OCI-LY3 (cell line): Measurements from ENCODE around the gene ECHDC1.
A peak's percentile ranks its signal among the peaks of the same experiment; 100 is the strongest.

ENCODE experiments used
- H2AFZ ChIP-seq: fragments of 200-600, 300-600 bp; shearing (Covaris generic); 2 replicates; pipeline ENCODE4 v1.6.0; 2014; ENCODE audit warnings: antibody characterized with exemption, low read depth, low read length
- H3K27ac ChIP-seq: fragments of 200-600, 300-600 bp; sonication (generic); 2 replicates; pipeline ENCODE4 v1.5.1; 2014; ENCODE audit warnings: mild to moderate bottlenecking, low read length, moderate library complexity, mixed read lengths
- H3K27me3 ChIP-seq: fragments of 200-600, 300-600 bp; sonication (generic); 2 replicates; pipeline ENCODE4 v1.6.1; 2014; ENCODE audit warnings: low read depth, low read length, mixed read lengths
- H3K36me3 ChIP-seq: fragments of 200-600, 300-600 bp; sonication (generic); replicated peaks from 2 replicates; pipeline ENCODE3; 2014; ENCODE audit warnings: low read depth, low read length, mixed read lengths
- H3K4me1 ChIP-seq: fragments of 300-600, 200-600 bp; sonication (generic); 2 replicates; pipeline ENCODE4 v1.6.1; 2014; ENCODE audit warnings: low read length, mixed read lengths
- H3K4me2 ChIP-seq: fragments of 200-600, 300-600 bp; sonication (generic); 2 replicates; pipeline ENCODE4 v1.6.1; 2014; ENCODE audit warnings: low read length, mixed read lengths
- H3K4me3 ChIP-seq: fragments of 300-600, 200-600 bp; sonication (generic); 2 replicates; pipeline ENCODE4 v1.5.1; 2014; ENCODE audit warnings: antibody characterized with exemption, mild to moderate bottlenecking, low read length, moderate library complexity
- H3K79me2 ChIP-seq: fragments of 300-600, 200-600 bp; shearing (Covaris generic); 2 replicates; pipeline ENCODE4 v1.6.1; 2014; ENCODE audit warnings: mild to moderate bottlenecking, low read length, mixed read lengths
- H3K9ac ChIP-seq: fragments of 300-600, 200-600 bp; shearing (Covaris generic); 2 replicates; pipeline ENCODE4 v1.6.0; 2014; ENCODE audit warnings: mild to moderate bottlenecking, low read length, moderate library complexity
- H3K9me3 ChIP-seq: fragments of 200-600, 300-600 bp; shearing (Covaris generic); 2 replicates; pipeline ENCODE4 v1.6.1; 2014; ENCODE audit warnings: low read length, mixed read lengths; ENCODE audit not compliant: insufficient read depth
- H4K20me1 ChIP-seq: fragments of 200-600, 300-600 bp; sonication (generic); 2 replicates; pipeline ENCODE4 v1.6.1; 2016; ENCODE audit warnings: low read length, mixed read lengths; ENCODE audit not compliant: insufficient read depth
- EZH2phosphoT487 ChIP-seq: fragments of 200-600 bp; shearing (Covaris generic); IDR thresholded peaks from 2 replicates; pipeline ENCODE4 v1.6.1; 2018; ENCODE audit warnings: antibody characterized with exemption, mixed run types, low read depth
- TF ChIP-seq, protein P1 (sequence below): fragments of 200-600, 300-600 bp; sonication (generic); IDR thresholded peaks from 2 replicates; pipeline ENCODE4 v1.5.1; 2014; ENCODE audit warnings: antibody characterized with exemption, low read length, low read depth

ECHDC1 gene

DNA sequence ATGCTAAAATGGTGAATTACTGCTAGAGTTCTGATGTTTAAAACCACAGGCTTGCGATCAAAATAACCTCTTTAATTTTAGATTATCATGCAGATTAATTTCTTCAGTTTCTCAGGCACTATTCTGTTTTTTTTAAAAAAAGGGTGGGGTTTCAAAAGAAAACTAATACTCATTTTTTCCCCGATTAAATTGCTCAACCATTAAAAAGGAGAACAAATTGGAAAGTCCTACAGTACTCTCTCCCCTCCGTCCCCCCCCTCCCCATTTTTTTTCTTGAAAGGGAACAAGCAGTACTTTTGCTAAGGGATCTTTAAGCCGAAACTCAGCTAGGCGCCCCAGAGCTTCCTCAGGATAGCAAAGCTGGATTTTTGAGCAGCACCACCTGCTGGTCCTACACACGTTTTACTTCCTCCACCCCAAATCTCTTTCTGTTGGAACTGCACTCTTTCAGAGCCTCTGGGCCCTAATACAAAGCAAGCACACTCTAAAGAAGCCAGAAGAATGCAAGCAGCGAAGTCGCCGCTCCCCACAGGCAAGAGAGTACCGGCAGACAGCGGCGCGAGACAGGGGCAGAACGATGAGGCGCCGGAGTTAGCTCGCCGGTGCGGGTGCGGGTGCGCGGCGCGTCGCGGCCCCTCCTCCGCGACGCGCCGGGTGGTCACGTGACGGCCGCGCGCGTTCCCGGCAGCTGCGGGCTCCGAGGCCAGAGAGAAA is 77.1 kb downstream of the ECHDC1 start, which contains the start of gene RNF146:
TSS of gene RNF146 (plus strand) at position 687 of the 714 bp plus-strand sequence. CDS start 13,475 bp downstream, outside the sequence.
- Histone ChIP-seq H2AFZ (peak within 1 kb of the TSS; percentile 99), H3K9me3 (no peaks in the 10 kb centered on the region), H3K9ac (peak within 1 kb of the TSS; percentile 88), H3K4me1 (peaks cover 14% of the 10 kb centered on the region), H3K4me3 (peak within 1 kb of the TSS; percentile 92), H3K4me2 (peak within 1 kb of the TSS; percentile 79), H3K27ac (peak within 1 kb of the TSS; percentile 92), H3K36me3 (peaks cover 4% of the 10 kb centered on the region), H4K20me1 (peaks cover 8% of the 10 kb centered on the region; the same call in 1 of the 2 replicates), H3K27me3 (no peaks in the 10 kb centered on the region), H3K79me2 (peaks cover 43% of the 10 kb centered on the region)
- TF ChIP-seq EZH2phosphoT487: no peak
- TF ChIP-seq, protein P1, sequence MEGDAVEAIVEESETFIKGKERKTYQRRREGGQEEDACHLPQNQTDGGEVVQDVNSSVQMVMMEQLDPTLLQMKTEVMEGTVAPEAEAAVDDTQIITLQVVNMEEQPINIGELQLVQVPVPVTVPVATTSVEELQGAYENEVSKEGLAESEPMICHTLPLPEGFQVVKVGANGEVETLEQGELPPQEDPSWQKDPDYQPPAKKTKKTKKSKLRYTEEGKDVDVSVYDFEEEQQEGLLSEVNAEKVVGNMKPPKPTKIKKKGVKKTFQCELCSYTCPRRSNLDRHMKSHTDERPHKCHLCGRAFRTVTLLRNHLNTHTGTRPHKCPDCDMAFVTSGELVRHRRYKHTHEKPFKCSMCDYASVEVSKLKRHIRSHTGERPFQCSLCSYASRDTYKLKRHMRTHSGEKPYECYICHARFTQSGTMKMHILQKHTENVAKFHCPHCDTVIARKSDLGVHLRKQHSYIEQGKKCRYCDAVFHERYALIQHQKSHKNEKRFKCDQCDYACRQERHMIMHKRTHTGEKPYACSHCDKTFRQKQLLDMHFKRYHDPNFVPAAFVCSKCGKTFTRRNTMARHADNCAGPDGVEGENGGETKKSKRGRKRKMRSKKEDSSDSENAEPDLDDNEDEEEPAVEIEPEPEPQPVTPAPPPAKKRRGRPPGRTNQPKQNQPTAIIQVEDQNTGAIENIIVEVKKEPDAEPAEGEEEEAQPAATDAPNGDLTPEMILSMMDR: peak; percentile 72

DNA sequence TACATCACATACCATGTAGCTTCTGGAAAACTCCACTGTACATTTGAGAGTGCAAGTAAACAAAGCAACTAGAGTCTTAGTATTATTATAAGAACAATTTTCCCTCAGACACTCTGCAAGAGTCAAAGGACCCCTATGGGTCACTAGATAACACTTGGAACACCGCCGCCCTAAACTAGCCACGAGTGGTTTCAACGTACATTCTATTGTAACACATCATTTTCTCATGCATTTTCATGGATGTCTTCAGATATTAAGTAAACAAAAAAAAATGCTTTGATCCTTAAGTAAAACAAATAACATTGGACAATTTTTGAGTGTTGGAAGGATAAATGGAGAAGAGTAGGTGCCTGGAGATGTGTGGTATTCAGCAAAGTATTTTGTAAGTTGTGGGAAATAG is 79.9 kb downstream of the ECHDC1 start:
- Histone ChIP-seq H4K20me1 (no peaks in the 10 kb centered on the region; the same call in 1 of the 2 replicates), H3K27ac (no peak overlapping the region), H3K9me3 (no peaks in the 10 kb centered on the region), H3K36me3 (no peaks in the 10 kb centered on the region), H3K4me2 (no peak overlapping the region), H3K4me3 (no peak overlapping the region), H3K27me3 (no peaks in the 10 kb centered on the region), H3K4me1 (peaks cover 5% of the 10 kb centered on the region), H3K9ac (no peak overlapping the region), H2AFZ (no peak overlapping the region), H3K79me2 (peaks cover 16% of the 10 kb centered on the region)
- TF ChIP-seq, protein P1: no peak
- no peak for TF ChIP-seq EZH2phosphoT487

DNA sequence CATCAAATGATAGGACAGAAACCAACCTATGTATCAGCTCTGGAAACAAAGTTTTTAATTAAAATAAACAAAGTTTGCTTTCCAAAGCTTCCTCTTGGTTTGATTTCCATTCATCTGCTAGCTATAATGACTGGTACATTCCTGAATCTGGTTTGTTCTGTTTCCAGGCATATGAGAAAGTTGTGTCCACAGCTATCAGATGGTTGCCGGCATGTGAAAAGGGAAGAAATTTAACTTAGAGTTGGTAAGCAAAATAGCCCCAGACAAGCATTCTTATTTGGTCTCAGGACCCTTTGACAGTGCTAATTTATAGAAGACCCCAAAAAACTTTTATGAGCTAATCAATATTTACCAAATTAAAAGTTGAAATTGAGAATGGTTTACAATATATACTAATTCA is 80.5 kb downstream of the ECHDC1 start:
- Histone ChIP-seq H4K20me1 (no peaks in the 10 kb centered on the region), H3K4me3 (no peak overlapping the region), H2AFZ (no peak overlapping the region), H3K27me3 (no peaks in the 10 kb centered on the region), H3K27ac (no peak overlapping the region), H3K9ac (no peak overlapping the region), H3K36me3 (no peaks in the 10 kb centered on the region), H3K4me2 (no peak overlapping the region), H3K79me2 (peaks cover 10% of the 10 kb centered on the region), H3K9me3 (no peaks in the 10 kb centered on the region), H3K4me1 (peaks cover 4% of the 10 kb centered on the region; the same call in 1 of the 2 replicates)
- TF ChIP-seq, protein P1: no peak
- TF ChIP-seq EZH2phosphoT487: no peak

DNA sequence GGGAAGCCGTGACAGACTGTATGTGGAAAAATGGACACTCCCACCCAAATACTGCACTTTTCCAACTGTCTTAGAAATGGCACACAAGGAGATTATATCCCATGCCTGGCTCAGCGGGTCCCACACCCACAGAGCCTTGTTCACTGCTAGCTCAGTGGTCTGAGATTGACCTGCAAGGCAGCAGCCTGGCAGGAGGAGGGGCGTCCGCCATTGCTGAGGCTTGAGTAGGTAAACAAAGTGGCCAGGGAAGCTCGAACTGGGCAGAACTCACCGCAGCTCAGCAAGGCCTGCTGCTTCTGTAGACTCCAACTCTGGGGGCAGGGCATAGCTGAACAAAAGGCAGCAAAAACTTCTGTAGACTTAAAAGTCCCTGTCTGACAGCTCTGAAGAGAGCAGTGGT is 88.1 kb downstream of the ECHDC1 start:
- Histone ChIP-seq H3K27ac (no peak overlapping the region), H3K9me3 (no peaks in the 10 kb centered on the region), H3K4me1 (no peaks in the 10 kb centered on the region), H3K79me2 (no peaks in the 10 kb centered on the region), H4K20me1 (no peaks in the 10 kb centered on the region), H3K9ac (no peak overlapping the region), H2AFZ (no peak overlapping the region), H3K4me3 (no peak overlapping the region), H3K27me3 (no peaks in the 10 kb centered on the region), H3K4me2 (no peak overlapping the region), H3K36me3 (no peaks in the 10 kb centered on the region)
- no peak for TF ChIP-seq EZH2phosphoT487
- TF ChIP-seq, protein P1: no peak
